BE2C (cell line): ENCODE data around the gene ELK1.
A peak's percentile ranks its signal among the peaks of the same experiment; 100 is the strongest.

Experiments used
- DNase-seq: peaks from one replicate; pipeline ENCODE4 v3.0.0-alpha.2; 2020
- H3K27me3 ChIP-seq: fragments of 250-450 bp; sonication (Bioruptor Pico); 2 replicates; pipeline ENCODE4 v1.5.1; 2020; ENCODE audit warnings: mild to moderate bottlenecking
- H3K36me3 ChIP-seq: fragments of 250-450 bp; sonication (Bioruptor Pico); 2 replicates; pipeline ENCODE4 v1.5.1; 2020; ENCODE audit warnings: mild to moderate bottlenecking
- H3K4me1 ChIP-seq: fragments of 250-450 bp; sonication (Bioruptor Pico); 2 replicates; pipeline ENCODE4 v1.5.1; 2020
- H3K4me3 ChIP-seq: 2 replicates; pipeline ENCODE4 v1.5.1; 2011; ENCODE audit warnings: low read depth, low read length
- H3K9me3 ChIP-seq: fragments of 250-450 bp; sonication (Bioruptor Pico); 2 replicates; pipeline ENCODE4 v1.5.1; 2020
- CTCF ChIP-seq: IDR thresholded peaks from 2 replicates; pipeline ENCODE4 v1.5.1; 2012; ENCODE audit warnings: mild to moderate bottlenecking, low read depth, low read length

ELK1 gene

GRCh38 chrX:47620303-47620685, 30.1 kb downstream of the ELK1 start:
- DNase-seq, result no peak

GRCh38 chrX:47619486-47620302, 30.7 kb downstream of the ELK1 start, which contains the start of gene SYN1:
TSS of gene SYN1 (minus strand) at chrX:47619857. CDS start at chrX:47619728, 129 bp downstream.
- peak; percentile 10; the same call in 1 of the 2 replicates for TF ChIP-seq CTCF
- Histone ChIP-seq H3K4me3 (peak within 1 kb of the TSS; percentile 55), H3K9me3 (no peaks in the 10 kb centered on the region), H3K36me3 (no peaks in the 10 kb centered on the region), H3K27me3 (no peaks in the 10 kb centered on the region), H3K4me1 (no peaks in the 10 kb centered on the region)
- peak; percentile 86 for DNase-seq

More at GRCh38 chrX:47620303-47620685, 30.1 kb downstream of the ELK1 start:
- H3K4me3 ChIP-seq, result no peak overlapping the region
- no peaks in the 10 kb centered on the region for H3K36me3 ChIP-seq
- H3K4me1 ChIP-seq, result no peaks in the 10 kb centered on the region
- no peak for TF ChIP-seq CTCF
- H3K9me3 ChIP-seq, result no peaks in the 10 kb centered on the region
- H3K27me3 ChIP-seq, result no peaks in the 10 kb centered on the region

- no peaks in the 10 kb centered on the region for H3K27me3 ChIP-seq
- DNase-seq, result no peak
- no peaks in the 10 kb centered on the region for H3K4me1 ChIP-seq
- no peaks in the 10 kb centered on the region for H3K9me3 ChIP-seq
- no peaks in the 10 kb centered on the region for H3K36me3 ChIP-seq
- TF ChIP-seq CTCF, result no peak
- H3K4me3 ChIP-seq, result peak overlapping the region; percentile 55
Observed at GRCh38 chrX:47618923-47619485, 31.4 kb downstream of the ELK1 start.

GRCh38 chrX:47614618-47615017, 35.7 kb downstream of the ELK1 start:
- Histone ChIP-seq H3K4me3 (no peak overlapping the region), H3K27me3 (no peaks in the 10 kb centered on the region), H3K9me3 (no peaks in the 10 kb centered on the region), H3K4me1 (no peaks in the 10 kb centered on the region), H3K36me3 (no peaks in the 10 kb centered on the region)
- DNase-seq, result no peak
- no peak for TF ChIP-seq CTCF

- no peaks in the 10 kb centered on the region for H3K4me1 ChIP-seq
- no peaks in the 10 kb centered on the region for H3K9me3 ChIP-seq
- no peaks in the 10 kb centered on the region for H3K27me3 ChIP-seq
- H3K4me3 ChIP-seq, result no peak overlapping the region
- no peaks in the 10 kb centered on the region for H3K36me3 ChIP-seq
- TF ChIP-seq CTCF, result no peak
- no peak for DNase-seq
Observed at GRCh38 chrX:47613082-47613481, 37.3 kb downstream of the ELK1 start.

GRCh38 chrX:47612418-47612817, 37.9 kb downstream of the ELK1 start:
- H3K27me3 ChIP-seq, result no peaks in the 10 kb centered on the region
- H3K4me3 ChIP-seq, result no peak overlapping the region
- H3K4me1 ChIP-seq, result no peaks in the 10 kb centered on the region
- H3K36me3 ChIP-seq, result no peaks in the 10 kb centered on the region
- no peaks in the 10 kb centered on the region for H3K9me3 ChIP-seq
- TF ChIP-seq CTCF, result no peak
- no peak for DNase-seq
